Measurements from ENCODE around the gene NFKBIL1. TPM values are rescaled to one million over a fixed set of nuclear protein-coding genes. Genes with fewer than 3 reads are reported as not detected.

The NFKBIL1 gene
- total RNA-seq, 1 experiment from 2014 or later, result 19.8 TPM

DNA sequence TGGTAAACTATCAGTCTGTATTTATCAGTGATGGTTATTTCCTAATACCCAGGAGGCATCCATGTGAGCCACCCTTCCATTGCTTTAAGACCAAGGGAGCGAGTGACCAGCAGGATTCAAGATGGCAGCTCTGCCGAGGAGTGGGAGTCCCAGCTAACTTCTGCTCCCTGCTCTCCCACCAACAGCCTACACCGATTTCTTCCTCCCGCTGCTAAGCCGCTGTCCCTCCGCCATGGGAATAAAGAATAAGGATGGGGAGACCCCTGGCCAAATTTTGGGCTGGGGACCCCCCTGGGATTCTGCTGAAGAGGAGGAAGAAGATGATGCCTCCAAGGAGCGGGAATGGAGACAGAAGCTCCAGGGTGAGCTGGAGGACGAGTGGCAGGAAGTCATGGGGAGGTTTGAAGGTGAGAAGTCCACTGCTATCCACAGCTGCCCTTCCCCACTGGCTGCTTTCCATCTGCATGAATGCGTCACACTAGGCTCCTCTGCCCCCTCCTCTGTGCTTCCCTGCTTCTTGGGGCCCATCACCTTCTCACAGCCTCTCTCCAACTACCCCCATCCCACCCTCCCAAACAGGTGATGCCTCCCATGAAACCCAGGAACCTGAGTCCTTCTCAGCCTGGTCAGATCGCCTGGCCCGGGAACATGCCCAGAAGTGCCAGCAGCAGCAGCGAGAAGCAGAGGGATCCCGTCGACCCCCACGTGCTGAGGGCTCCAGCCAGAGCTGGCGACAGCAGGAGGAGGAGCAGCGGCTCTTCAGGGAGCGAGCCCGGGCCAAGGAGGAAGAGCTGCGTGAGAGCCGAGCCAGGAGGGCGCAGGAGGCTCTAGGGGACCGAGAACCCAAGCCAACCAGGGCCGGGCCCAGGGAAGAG, 10.3 kb downstream of the NFKBIL1 start:
- in situ Hi-C loops (cut with HindIII; ENCODE audit: low sequenced_read_pairs), result no loop called here
- no peak for DNase-seq (ENCODE audit: low spot score)

DNA sequence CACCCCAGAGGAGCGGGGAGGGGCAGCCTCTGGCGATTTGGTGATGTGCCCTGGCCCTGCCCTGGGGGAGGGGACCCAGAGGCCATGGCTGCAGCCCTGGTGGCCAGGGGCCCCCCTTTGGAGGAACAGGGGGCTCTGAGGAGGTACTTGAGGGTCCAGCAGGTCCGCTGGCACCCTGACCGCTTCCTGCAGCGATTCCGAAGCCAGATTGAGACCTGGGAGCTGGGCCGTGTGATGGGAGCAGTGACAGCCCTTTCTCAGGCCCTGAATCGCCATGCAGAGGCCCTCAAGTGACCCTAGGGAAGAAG, 10.9 kb downstream of the NFKBIL1 start:
- no peak for DNase-seq (ENCODE audit: low spot score)
- in situ Hi-C loops (cut with HindIII; ENCODE audit: low sequenced_read_pairs), result no loop called here

GRCh38 chr6:31558631-31559500, 11.5 kb downstream of the NFKBIL1 start:
- no peak for DNase-seq (ENCODE audit: low spot score)
- in situ Hi-C loops (cut with HindIII; ENCODE audit: low sequenced_read_pairs), result no loop called here

DNA sequence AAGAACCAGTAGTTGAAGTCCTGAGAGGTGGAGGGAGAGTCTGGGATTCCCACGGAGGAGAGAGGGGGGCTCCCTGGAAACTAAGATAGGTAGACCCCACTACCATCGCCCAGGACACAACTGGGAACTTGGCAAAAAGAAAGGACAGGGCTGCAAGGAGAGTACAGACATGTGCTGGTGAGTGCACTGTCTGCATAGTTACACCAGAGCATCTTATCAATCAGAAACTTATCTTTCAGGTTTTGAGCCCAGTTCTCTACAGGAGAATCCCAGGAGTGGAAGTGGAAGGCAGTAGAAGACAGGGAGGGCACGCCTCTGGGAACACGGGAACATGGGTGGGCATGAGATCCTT, 12.2 kb downstream of the NFKBIL1 start:
- DNase-seq (ENCODE audit: low spot score), result no peak
- in situ Hi-C loops (cut with HindIII; ENCODE audit: low sequenced_read_pairs), result no loop called here

DNA sequence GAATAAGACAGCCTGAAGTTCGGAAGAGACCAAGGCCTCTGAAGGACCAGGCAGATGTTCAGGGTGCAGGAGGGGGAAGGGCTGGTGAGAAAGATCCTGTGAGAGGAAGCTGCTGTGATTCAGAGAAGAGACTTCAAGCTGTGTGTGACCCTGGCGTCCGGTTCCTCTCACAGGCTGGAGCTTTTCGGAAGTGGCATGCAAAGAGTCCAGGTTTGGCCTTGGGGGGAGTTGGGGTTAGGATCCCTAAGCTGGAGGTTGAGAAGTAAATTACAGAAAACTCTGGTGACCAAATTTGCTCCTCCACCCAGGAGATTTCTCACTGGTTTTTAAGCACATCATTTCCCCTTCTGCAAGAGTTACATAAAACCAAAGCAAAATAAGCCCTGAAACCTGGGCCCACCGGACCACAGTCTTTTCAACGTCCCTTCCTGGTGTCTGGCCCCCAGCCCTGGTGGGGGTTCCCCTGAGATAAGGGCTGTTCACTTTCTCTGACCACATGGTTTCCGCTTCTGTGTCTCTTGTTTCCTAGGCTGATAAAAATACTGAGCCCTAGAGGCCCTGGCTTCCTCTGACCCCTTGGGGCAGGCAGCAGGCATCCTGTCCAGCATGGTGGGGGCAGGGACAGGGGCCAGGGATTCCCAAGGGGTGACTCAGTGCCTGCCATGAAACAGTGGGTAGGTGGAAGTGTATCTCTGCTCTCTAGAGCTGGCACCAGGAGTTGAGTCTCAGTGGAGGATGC, 12.7 kb downstream of the NFKBIL1 start:
- in situ Hi-C loops (cut with HindIII; ENCODE audit: low sequenced_read_pairs), result no loop called here
- DNase-seq (ENCODE audit: low spot score), result no peak

DNA sequence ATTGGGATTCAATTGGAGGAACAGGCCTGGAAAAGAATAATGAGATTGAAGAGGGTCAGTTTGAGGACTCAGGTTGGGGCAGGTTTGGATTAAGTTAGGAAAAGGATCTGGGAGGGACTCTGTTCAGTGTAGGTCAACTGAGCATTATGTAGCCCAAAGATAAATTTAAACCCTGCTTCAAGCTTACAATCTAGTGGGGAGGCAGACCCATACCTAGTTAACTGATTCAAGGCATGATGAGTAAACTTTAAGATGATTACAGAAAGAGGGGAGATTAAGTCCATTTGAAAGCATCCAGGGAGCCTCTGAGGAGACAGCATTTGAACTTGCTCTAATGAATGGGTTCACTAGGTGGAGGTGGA, 13.3 kb downstream of the NFKBIL1 start:
- in situ Hi-C loops (cut with HindIII; ENCODE audit: low sequenced_read_pairs), result no loop called here
- DNase-seq (ENCODE audit: low spot score), result no peak

DNA sequence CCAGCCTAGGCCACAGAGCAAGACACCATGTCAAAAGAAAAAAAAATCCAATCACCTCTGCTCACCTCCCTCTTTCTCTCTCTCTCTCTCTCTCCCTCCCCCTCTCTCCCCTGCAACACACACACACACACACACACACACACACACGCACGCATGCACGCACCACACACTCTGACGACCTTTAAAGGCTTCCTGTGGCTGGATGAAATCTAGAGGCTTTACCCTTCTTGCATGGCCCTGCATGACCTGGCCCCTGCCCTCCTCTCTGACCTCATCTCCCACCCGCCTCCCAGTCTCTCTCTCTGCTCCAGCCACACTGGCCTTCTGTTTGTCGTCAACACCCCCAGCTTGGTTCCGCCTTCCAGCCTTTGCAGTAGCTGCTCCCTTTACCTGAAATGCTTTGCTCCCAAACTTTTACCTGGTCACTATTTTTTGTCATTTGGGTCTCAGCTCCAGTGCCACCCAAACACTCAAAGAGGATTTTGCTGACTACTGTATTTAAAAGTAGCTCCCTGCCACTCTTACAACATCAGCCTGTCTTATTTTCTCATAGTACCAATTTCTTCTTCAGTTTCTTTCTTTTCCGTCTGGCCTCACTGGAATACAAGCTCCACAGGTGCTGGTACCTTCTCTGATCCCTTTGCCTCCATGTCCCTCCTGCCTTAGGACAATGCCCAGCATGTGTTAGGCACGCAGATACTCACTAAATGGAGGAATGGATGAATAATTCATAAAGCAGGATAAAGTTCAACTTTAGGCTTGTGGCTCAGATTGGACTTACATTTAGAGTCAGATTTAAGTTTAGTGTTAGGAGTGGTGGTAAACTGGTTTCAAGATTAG, 20.3 kb downstream of the NFKBIL1 start:
- in situ Hi-C loops (cut with HindIII; ENCODE audit: low sequenced_read_pairs), result no loop called here
- DNase-seq (ENCODE audit: low spot score), result no peak

- no peak for DNase-seq (ENCODE audit: low spot score)
- in situ Hi-C loops (cut with HindIII; ENCODE audit: low sequenced_read_pairs), result no loop called here
Observed at GRCh38 chr6:31568537-31568961, 21.1 kb downstream of the NFKBIL1 start.

DNA sequence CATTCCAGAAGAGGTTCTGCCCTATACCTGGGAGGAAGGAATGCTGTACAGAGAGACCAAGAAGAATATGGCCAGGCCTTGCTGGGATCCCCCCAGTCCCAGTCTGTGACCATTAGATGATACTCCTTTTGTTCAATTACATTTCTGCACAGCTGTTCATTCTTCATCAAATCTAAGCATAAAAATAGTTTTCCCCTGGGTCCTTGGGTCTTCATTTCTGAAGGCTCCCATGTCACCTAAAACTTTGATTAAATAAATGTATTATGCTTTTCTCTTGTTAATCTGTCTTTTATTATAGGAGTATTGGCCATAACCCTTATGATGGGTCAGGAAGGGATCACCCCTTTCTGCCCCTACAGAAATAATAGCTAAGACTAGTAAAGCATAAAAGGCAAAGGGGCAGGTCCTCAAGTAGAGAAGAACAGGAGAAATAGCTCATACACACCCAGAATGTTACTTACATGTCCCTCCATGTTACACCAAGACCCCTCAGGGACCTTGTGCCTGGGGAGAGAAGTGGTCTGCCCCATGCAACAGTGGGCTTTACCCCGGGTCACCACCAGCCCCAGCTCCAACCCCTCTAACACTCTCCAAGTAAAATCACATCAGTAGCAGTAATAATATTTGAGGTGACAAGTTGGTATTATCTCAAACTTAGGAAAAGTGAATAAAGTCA, 22.6 kb downstream of the NFKBIL1 start:
- no peak for DNase-seq (ENCODE audit: low spot score)
- in situ Hi-C loops (cut with HindIII; ENCODE audit: low sequenced_read_pairs), result no loop called here

GRCh38 chr6:31572041-31572911, 24.9 kb downstream of the NFKBIL1 start, which contains the start of gene LTA:
LTA (plus strand) TSS chr6:31572289; CDS start chr6:31572743, 454 bp downstream.
- no peak for DNase-seq (ENCODE audit: low spot score)
- in situ Hi-C loops (cut with HindIII; ENCODE audit: low sequenced_read_pairs), result no loop called here

DNA sequence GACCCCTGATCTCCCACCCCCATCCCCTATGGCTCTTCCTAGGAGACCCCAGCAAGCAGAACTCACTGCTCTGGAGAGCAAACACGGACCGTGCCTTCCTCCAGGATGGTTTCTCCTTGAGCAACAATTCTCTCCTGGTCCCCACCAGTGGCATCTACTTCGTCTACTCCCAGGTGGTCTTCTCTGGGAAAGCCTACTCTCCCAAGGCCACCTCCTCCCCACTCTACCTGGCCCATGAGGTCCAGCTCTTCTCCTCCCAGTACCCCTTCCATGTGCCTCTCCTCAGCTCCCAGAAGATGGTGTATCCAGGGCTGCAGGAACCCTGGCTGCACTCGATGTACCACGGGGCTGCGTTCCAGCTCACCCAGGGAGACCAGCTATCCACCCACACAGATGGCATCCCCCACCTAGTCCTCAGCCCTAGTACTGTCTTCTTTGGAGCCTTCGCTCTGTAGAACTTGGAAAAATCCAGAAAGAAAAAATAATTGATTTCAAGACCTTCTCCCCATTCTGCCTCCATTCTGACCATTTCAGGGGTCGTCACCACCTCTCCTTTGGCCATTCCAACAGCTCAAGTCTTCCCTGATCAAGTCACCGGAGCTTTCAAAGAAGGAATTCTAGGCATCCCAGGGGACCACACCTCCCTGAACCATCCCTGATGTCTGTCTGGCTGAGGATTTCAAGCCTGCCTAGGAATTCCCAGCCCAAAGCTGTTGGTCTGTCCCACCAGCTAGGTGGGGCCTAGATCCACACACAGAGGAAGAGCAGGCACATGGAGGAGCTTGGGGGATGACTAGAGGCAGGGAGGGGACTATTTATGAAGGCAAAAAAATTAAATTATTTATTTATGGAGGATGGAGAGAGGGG, 26.1 kb downstream of the NFKBIL1 start:
- DNase-seq (ENCODE audit: low spot score), result no peak
- in situ Hi-C loops (cut with HindIII; ENCODE audit: low sequenced_read_pairs), result no loop called here

DNA sequence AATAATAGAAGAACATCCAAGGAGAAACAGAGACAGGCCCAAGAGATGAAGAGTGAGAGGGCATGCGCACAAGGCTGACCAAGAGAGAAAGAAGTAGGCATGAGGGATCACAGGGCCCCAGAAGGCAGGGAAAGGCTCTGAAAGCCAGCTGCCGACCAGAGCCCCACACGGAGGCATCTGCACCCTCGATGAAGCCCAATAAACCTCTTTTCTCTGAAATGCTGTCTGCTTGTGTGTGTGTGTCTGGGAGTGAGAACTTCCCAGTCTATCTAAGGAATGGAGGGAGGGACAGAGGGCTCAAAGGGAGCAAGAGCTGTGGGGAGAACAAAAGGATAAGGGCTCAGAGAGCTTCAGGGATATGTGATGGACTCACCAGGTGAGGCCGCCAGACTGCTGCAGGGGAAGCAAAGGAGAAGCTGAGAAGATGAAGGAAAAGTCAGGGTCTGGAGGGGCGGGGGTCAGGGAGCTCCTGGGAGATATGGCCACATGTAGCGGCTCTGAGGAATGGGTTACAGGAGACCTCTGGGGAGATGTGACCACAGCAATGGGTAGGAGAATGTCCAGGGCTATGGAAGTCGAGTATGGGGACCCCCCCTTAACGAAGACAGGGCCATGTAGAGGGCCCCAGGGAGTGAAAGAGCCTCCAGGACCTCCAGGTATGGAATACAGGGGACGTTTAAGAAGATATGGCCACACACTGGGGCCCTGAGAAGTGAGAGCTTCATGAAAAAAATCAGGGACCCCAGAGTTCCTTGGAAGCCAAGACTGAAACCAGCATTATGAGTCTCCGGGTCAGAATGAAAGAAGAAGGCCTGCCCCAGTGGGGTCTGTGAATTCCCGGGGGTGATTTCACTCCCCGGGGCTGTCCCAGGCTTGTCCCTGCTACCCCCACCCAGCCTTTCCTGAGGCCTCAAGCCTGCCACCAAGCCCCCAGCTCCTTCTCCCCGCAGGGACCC, 27.0 kb downstream of the NFKBIL1 start:
- DNase-seq (ENCODE audit: low spot score), result no peak
- in situ Hi-C loops (cut with HindIII; ENCODE audit: low sequenced_read_pairs), result no loop called here

- no peak for DNase-seq (ENCODE audit: low spot score)
- in situ Hi-C loops (cut with HindIII; ENCODE audit: low sequenced_read_pairs), result no loop called here
Observed at GRCh38 chr6:31575335-31575901, 28.0 kb downstream of the NFKBIL1 start, which contains the start of gene TNF. TNF (plus strand) TSS chr6:31575565; CDS start chr6:31575742, 177 bp downstream.

DNA sequence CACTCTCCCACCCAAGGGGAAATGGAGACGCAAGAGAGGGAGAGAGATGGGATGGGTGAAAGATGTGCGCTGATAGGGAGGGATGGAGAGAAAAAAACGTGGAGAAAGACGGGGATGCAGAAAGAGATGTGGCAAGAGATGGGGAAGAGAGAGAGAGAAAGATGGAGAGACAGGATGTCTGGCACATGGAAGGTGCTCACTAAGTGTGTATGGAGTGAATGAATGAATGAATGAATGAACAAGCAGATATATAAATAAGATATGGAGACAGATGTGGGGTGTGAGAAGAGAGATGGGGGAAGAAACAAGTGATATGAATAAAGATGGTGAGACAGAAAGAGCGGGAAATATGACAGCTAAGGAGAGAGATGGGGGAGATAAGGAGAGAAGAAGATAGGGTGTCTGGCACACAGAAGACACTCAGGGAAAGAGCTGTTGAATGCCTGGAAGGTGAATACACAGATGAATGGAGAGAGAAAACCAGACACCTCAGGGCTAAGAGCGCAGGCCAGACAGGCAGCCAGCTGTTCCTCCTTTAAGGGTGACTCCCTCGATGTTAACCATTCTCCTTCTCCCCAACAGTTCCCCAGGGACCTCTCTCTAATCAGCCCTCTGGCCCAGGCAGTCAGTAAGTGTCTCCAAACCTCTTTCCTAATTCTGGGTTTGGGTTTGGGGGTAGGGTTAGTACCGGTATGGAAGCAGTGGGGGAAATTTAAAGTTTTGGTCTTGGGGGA, 28.7 kb downstream of the NFKBIL1 start:
- in situ Hi-C loops (cut with HindIII; ENCODE audit: low sequenced_read_pairs), result no loop called here
- no peak for DNase-seq (ENCODE audit: low spot score)
